ENCODE measurements around the gene MAP3K4.

Gene MAP3K4

DNA sequence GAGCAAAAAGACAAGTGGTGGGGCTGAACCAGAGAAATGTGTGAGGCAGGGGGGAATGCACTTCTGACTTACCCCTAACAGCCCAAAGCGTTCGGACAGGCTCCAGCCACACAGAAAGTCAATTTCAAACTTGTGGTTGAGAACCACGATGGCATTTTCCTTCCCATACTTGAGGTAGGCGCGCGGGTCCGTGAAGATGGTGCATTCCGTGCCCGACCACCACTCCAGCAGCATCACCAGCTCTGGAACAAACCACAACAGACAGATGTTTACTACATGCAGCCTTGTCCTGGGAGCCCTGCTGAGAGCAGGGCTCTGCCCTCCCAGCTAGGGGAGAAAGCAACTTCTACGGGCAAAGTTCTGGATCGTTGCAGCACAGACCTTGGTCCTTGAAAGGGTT lies 174.6 kb downstream of the MAP3K4 start:
- DNase-seq (ENCODE audit: low read depth in 1 of 2, low spot score in 1 of 2): no peak

DNA sequence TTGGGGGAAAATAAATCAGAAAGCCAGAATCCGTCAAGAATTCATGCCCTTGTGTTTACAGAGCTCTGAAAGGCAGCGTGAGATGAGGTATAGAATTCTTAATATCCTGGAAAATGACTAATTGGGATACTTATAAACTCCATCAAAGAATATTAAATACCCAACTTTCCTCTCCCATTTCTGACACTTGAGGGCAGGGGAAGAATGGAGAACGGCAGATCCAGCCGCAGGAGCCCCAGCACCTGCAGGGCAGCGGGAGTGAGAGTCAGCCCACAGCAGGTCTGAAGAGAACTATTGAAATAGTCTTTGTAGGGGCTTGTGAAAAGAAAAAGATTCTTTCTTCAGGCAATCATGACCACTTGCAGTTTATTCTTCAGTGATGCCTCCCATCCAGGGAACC lies 175.1 kb downstream of the MAP3K4 start:
- DNase-seq (ENCODE audit: low read depth in 1 of 2, low spot score in 1 of 2): no peak
